AG08396 (cell line): ENCODE results near the gene SLC35E4.
"Not testable (repeated sequence)": the region's sequence is repeated elsewhere in the genome, so short reads cannot be mapped to it uniquely, and the experiment has no call there.

Experiments
- DNase-seq: peaks from one replicate; pipeline ENCODE4 v3.0.0; 2012; ENCODE audit warnings: low spot score, mixed read lengths

The SLC35E4 gene

GRCh38 chr22:30652852-30653251 lies 17.3 kb downstream of the SLC35E4 start:
- DNase-seq = no peak

- no peak for DNase-seq
These were observed 18.8 kb downstream of the SLC35E4 start for GRCh38 chr22:30654361-30654760.

- DNase-seq = no peak
These were observed 20.0 kb downstream of the SLC35E4 start for GRCh38 chr22:30655532-30655931.

GRCh38 chr22:30662040-30662439 lies 26.5 kb downstream of the SLC35E4 start:
- DNase-seq = no peak

- no peak for DNase-seq
These were observed 29.2 kb downstream of the SLC35E4 start for GRCh38 chr22:30664798-30665197.

- DNase-seq = no peak
These were observed 29.7 kb downstream of the SLC35E4 start for GRCh38 chr22:30665266-30665665.

- no peak for DNase-seq
These were observed 30.2 kb downstream of the SLC35E4 start for GRCh38 chr22:30665786-30666185.

GRCh38 chr22:30667107-30667493 lies 31.5 kb downstream of the SLC35E4 start:
- no peak for DNase-seq

- peak; percentile 99 for DNase-seq
These were observed 32.2 kb downstream of the SLC35E4 start, which contains the start of gene DUSP18 for GRCh38 chr22:30667494-30668385. Gene DUSP18, minus strand, starts transcription at chr22:30667875. Its CDS starts 3,872 bp downstream, at chr22:30664003.

GRCh38 chr22:30668386-30668710 lies 32.8 kb downstream of the SLC35E4 start:
- DNase-seq = no peak

- no peak for DNase-seq
These were observed 35.5 kb downstream of the SLC35E4 start for GRCh38 chr22:30671071-30671470.

- no peak for DNase-seq
These were observed 37.6 kb downstream of the SLC35E4 start for GRCh38 chr22:30673136-30673535.

- no peak for DNase-seq
These were observed 38.9 kb downstream of the SLC35E4 start for GRCh38 chr22:30674482-30674881.

- no peak for DNase-seq
These were observed 39.9 kb downstream of the SLC35E4 start for GRCh38 chr22:30675436-30675835.

- not testable (repeated sequence) for DNase-seq
These were observed 41.0 kb downstream of the SLC35E4 start for GRCh38 chr22:30676565-30676964.

- not testable (repeated sequence) for DNase-seq
These were observed 44.5 kb downstream of the SLC35E4 start for GRCh38 chr22:30679895-30680690.

- no peak for DNase-seq
These were observed 45.6 kb downstream of the SLC35E4 start for GRCh38 chr22:30680991-30681770.

GRCh38 chr22:30681831-30682230 lies 46.2 kb downstream of the SLC35E4 start:
- DNase-seq = no peak

GRCh38 chr22:30685178-30685577 lies 49.6 kb downstream of the SLC35E4 start:
- no peak for DNase-seq

GRCh38 chr22:30687358-30687757 lies 51.8 kb downstream of the SLC35E4 start:
- no peak for DNase-seq

GRCh38 chr22:30689622-30690021 lies 54.0 kb downstream of the SLC35E4 start:
- no peak for DNase-seq

- no peak for DNase-seq
These were observed 55.6 kb downstream of the SLC35E4 start for GRCh38 chr22:30691204-30691603.
